HG03378 (cell line): Measurements from ENCODE around the gene FRMD1.

ENCODE experiments used
- ATAC-seq: cut with Tn5 transposase; IDR thresholded peaks from one replicate; pipeline ENCODE4 v1.9.1; 2021; ENCODE audit warnings: mild to moderate bottlenecking, moderate library complexity; ENCODE audit not compliant: unreplicated experiment

Gene FRMD1

DNA sequence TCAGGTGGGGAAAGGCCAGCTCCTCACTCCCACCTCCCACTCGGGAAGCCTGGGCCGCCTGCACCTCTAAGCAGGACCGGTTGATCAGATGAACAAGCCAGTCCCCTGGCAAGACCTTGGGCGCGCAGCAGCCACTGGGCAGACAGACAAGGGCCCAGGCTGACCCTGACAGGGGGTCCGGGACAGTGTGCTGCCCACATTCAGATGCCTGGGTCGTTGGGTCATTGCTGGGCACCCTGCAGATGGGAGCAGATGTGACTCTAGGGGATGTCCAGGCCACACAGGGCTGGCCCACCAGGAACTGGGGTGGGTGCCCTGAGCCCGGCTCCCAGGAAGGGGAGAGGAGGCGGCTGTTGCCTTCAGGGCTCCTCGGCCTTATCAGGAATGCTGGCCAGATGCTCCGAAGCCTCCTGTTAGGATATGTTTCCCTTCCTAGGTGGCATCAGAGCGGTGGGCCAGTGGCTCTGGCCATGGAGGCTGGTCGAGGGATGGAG, 17.3 kb upstream of the FRMD1 start:
- no peak for ATAC-seq

DNA sequence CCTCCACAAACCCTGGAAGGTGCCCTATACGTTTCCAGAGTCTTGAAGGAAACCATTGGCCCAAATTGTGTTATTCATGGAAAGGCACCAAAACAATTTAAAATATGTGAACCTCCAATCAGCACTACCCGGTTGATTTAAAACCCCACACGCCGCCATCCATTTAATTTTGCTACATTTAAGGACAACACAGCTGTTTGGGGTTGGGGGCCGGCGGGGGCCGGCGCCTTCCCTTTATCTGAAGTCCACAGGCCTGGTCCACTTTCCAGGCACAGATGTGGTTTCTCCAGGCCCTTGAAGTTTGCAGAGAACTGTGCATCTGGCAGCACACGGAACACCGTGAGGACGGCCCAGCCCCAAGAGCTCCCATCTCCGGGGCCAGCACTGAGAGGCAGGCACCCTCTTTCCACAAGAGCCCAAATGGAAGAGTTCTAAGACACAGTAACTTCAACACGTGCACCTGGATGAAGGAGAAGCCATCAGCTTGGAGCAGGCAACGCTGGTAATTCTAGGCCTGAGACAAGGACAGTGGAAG, 16.8 kb upstream of the FRMD1 start:
- no peak for ATAC-seq

DNA sequence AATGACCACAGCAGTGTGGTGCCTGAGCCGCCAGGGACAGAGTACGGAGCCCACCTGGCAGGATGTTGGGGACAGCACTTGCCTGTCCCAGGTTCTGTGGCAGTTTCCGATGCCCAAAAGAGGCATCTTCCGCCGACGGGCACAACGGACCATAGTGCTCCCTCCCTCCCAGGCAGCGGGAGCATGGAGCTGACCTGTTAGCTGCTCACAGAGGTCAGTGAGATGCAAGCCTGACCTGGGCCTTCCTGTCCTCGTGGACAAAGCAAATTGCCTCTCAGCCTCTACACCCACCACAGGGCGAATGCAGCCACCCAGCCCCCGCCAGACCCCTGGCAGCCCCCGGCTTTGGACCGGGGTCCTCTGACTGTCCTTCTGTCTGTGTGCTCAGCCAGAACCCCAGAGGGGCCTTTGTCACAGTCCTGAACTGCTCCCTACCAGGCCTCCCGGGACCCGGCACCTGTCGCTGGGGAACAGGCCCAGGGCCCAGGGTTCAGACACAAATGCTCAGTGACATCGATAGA, 16.2 kb upstream of the FRMD1 start:
- ATAC-seq = no peak

GRCh38 chr6:168093634-168094033, 14.6 kb upstream of the FRMD1 start:
- ATAC-seq = no peak

DNA sequence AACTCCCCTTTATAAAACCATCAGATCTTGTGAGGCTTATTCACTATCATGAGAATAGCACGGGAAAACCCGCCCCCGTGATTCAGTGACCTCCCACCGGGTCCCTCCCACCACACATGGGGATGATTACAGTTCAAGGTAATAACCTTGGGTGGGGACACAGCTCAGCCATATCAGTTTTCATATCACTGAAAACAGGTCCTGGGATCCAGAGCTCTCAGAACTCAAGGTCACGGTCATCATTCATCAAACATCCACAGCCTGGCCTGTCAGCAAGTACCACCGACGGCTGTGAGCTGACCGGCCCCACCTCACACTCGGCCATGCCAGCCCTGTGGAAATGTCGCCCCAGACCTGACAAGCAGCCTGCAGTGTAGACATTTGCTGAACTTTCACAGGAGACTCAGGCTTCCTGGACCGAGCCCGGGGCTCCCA, 14.1 kb upstream of the FRMD1 start:
- no peak for ATAC-seq

GRCh38 chr6:168092541-168092940, 13.5 kb upstream of the FRMD1 start:
- no peak for ATAC-seq

DNA sequence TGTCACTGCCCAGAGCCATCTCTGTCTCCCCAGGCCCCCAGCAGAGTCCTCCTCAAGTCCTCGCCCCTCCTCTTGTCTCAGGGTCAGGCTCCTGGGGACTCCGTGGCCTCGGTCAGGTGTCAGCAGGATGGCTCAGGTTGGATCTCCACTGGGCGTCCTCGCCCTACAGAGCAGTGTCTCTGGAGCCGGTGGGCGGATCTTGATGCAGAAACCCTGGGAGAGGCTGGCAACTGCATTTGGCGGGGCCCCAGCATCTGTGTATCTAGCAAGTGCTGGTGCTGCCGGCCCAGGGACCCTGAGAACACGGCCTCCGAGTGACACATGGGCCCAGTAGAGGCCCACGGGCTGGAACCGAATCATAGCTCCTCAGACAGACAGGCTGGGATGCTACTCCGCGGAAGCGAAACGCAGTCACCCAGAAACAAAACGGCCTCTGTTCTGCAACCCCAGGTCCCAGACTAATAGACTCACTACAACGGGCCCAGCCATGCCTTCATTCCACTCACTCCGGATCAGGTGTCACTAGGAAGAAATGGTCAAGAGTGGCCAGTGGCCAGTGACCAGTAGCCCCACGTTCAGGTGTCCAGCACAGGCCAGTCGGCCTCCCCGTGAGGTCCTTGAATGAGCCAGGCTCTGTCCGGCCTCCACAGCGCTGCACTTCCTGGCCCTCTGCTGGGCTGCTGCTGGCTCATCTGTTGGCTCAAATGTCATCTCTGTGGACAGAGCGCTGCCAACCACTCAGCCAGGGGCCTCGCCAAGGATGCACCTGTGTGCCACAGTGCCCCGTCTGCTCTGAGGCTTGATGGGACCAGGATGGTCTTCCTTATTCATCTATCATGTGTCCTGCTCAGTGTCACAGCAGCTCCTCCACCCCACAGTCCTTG, 12.6 kb upstream of the FRMD1 start:
- no peak for ATAC-seq

DNA sequence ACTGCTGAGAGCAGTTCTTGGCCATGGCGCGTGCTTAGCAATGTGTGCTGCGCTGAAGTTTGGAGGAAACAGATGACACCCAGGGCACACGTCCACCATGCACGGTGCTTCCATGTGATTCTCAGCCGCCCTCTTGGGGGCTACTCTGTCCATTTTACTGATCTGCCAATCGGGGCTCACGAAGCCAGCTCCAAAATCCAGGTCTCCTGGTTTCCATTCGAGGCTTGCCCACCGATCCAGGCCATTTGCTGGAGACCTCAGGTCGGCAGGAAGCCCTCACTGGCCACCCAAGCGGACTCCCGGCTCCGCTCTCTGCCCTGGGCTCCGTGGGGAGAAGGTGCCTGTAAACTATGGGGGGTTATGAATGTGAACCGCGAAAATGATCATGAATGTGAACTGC, 11.7 kb upstream of the FRMD1 start:
- no peak for ATAC-seq

DNA sequence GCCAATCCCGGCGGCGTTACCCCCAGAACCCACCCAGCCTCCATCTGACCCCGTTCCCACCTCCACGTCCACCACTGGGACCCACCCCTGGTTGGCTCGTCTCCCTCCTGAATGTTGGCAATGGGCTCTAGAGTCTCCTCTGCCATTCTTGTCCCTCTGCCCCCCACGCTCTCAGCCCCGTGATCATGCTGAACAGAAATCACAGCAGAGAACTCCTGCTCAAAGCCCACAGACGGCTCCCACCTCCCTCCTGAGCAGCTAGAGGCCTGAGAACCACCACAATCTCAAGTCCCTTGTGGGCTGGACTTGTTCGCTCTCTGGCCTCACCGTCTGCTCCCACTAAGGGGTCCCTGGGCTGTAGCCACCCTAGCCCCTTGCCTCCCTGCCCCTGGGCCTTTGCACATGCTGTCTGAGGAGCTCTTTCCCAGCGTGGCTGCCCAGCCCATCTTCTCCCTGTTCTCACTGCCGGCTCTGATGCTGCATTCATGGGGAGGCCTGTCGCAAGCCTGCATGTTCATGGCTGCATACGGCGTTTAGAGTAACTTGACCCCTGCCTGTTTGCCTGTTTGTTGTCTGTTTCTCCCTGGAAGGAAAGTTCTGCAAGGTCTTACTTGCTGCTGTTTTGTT, 11.2 kb upstream of the FRMD1 start:
- ATAC-seq = no peak

DNA sequence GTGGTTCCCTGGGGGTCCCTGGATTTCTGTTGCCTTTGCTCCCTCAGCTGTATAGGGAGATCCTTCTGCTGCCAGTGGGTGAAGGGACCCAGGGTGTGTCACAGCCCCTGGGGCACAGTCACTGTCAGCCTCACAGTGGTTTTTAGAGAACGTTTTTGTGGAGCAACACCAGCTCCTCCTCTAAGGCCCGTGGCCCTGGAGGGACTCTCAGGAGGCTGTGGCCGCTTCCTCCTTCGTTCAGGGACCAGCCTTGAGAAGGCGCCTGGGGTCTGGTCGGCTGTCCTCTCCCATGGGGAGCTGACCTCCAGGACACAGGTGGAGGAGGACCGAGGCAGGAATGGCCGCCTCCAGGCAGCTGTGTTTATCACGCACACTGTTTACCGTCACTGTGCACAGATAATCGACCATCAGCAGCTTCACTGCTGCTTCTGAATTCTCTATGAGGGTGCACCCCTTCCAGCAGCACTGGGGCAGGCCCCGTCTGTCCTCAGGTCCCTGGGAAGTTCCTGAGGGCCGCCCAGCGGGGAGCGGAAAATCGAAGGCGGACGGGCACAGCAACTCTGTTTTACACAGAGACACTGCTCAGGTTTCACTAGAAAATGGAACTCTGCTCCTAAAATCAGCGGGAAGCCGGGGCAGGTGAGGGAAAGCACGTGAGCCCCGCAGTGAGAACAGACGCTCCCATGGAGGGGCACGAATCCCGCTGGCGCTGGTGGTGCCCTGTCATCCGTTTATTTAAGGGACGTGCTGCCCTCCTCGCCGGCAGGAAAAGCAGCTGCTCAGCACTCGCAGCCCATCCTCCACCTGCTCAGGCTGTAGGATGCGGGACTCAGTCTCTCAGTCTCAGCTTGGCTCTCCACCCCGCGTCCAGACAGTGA, 10.4 kb upstream of the FRMD1 start:
- no peak for ATAC-seq

DNA sequence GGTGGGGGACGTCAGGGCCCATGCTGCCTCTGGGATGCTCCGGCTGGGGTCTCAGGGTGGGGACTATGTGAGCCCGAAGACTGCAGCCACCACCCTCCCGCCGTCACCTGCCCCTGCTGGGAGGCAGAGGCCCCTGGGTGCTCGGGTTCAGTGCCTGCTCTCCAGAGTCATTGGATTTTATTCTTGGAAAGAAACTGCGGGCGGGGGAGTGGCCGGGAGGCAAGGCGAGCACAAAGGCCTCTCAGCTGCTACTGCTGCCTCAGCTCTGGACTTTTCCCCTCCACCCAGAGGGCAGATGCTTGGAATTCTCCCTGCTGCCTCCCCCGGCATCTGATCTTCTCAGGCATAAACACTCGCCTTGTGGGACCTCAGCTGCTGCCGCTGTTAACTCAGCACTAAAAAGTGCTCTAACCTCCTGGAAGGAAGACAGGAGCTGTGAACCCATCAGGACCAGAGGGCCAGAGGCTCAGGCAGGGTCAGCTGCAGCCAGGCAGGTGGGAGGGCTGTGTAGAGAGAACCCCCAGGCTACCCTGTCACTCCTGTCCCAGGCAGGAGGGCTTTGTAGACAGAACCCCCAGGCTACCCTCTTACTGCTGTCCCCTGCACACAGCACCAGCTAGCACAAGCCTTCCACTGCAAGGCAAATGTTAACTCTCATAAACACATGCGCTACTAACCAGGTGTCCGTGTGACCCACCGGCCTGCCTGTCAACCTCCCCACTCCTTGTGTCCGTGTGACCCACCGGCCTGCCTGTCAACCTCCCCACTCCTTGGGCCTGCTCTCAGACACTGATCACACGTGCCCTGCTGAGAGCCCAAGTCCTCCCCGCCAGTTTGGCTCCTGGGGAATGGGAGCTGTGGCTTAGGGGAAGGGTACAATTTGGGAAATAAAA, 9.4 kb upstream of the FRMD1 start:
- no peak for ATAC-seq

DNA sequence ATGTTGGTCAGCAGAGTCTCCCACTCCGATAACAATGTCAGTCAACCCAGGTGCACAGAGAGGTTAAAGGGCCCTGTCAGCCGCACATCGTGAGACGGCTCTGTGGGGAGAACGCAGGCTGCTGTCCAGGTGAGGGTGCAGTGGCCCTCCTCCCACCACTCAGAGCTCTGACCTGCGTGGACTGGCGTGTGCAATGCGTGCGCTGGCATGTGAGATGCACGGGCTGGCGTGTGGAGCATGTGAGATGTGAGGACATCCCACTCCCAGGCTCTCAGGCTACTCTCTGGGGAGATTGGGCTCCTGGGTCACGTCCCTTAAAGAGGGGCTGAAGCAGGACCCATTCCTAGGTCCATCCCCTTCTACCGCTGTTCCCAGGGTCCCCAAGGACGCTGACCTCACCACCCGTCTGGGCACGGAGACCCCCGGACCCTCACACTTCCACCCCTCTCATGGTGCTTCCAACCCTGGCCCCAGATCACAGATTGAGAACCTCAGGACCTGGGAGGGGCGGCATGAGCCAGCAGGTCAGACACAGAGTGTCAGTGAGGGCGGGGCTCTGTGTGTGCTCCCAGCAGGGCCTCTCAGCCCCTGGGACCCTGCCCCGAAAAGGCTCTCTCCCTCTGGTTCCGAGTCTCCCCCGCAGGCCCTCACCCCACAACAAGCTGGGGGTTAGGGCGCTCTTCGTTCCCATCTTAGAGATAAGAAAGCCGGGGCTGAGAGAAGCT, 8.6 kb upstream of the FRMD1 start:
- ATAC-seq = no peak

DNA sequence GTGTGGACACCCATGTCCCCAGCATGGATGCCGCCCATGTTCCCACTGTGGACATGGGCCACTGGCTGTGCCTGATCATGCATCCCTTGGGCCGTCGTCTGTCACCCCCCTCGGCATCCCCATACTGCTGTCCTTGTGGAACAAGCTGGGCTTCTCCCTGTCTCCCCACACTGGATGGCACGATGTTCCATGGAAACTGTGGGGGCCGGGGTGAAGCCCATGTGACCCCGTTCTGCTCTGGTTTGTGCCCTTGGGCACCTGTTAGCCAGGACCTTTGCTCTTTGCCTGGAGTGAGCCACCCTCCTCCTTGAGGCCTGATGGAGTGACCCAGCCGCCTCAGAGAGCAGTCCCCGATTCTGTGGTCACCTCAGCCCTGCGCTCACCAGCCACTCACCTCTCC, 7.6 kb upstream of the FRMD1 start:
- ATAC-seq = no peak

DNA sequence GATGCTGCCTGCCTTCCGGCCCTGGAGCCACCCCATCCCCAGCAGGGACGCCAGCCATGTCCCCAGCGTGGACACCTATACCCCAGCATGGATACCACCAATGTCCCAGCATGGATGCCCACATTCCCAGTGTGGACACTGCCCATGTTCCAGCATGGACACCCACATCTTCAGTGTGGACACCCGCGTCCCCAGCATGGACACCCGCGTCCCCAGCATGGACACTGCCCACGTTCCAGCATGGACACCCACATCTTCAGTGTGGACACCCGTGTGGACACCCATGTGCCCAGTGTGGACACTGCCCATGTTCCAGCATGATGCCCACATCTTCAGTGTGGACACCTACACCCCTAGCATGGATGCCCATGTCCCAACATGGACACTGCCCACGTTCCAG, 7.1 kb upstream of the FRMD1 start:
- no peak for ATAC-seq

DNA sequence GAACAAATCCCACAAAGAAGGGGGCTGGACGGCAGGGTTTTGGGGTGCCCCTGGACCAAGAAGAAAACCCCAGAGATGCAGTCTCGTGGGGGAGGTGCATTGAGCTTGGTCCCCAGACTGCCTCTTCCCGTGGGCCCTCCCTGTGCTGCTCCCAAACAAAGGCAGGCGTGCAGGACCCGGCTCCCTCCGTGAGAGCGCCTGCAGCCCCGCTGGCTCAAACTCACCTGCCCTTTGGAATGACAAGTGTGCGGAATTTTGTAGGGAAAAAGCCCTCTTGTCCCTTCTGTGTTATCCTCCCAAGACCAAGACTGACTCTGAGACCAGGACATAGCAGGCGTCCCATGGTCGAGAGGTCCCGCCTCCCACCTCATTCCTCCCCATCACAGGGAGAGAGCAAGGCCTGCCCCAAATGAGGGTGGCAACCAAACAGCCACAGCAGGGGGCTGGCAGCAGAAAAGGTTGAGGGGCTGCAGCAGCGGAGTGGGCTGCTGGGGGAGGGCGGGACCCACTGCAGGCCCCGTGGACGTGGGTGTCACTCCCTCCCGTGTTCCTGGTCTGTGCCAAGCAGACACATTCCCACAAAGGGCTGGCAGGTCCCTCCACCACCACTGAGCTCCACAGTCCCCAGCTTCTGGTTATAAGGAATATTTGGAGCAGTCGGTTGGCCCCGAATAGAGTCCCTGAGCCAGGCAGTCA, 5.6 kb upstream of the FRMD1 start:
- no peak for ATAC-seq

GRCh38 chr6:168083514-168083885, 4.5 kb upstream of the FRMD1 start:
- no peak for ATAC-seq

- no peak for ATAC-seq
Observed at GRCh38 chr6:168082860-168083513, 4.0 kb upstream of the FRMD1 start.
